Skeletal muscle tissue (tissue), 4 donors: Measurements from ENCODE around the gene C20orf144. TPM values are rescaled to one million over a fixed set of nuclear protein-coding genes. Genes with fewer than 3 reads are reported as not detected.
"Not testable (repeated sequence)": the region's sequence is repeated elsewhere in the genome, so short reads cannot be mapped to it uniquely, and the experiment has no call there.

Source experiments
- H3K27ac ChIP-seq: one replicate; pipeline ENCODE4 v1.7.0; 2013; ENCODE audit warnings: mild to moderate bottlenecking, low read depth, low read length, inconsistent platforms
- H3K27me3 ChIP-seq, 3 donors: one replicate each; pipeline ENCODE4 v1.7.0; 2013; ENCODE audit warnings: low read length in 3 of 3; ENCODE audit not compliant: control insufficient read depth in 3 of 3, insufficient read depth in 3 of 3
- H3K36me3 ChIP-seq, 3 donors: one replicate each; pipeline ENCODE4 v1.7.0; 2013; ENCODE audit warnings: low read length in 3 of 3; ENCODE audit not compliant: control insufficient read depth in 3 of 3, insufficient read depth in 3 of 3
- H3K4me1 ChIP-seq, 3 donors: one replicate each; pipeline ENCODE4 v1.7.0; 2013; ENCODE audit warnings: low read length in 3 of 3, mild to moderate bottlenecking in 3 of 3; ENCODE audit not compliant: control insufficient read depth in 3 of 3, insufficient read depth in 3 of 3
- H3K4me3 ChIP-seq, 3 donors: one replicate each; pipeline ENCODE4 v1.7.0; 2013; ENCODE audit warnings: low read length in 3 of 3
- H3K9ac ChIP-seq, 3 donors: one replicate each; pipeline ENCODE4 v1.7.0; 2013; ENCODE audit warnings: low read length in 3 of 3, mild to moderate bottlenecking in 3 of 3, moderate library complexity in 2 of 3, low read depth in 1 of 3
- H3K9me3 ChIP-seq, 3 donors: one replicate each; pipeline ENCODE4 v1.7.0; 2013; ENCODE audit warnings: low read length in 3 of 3; ENCODE audit not compliant: control insufficient read depth in 3 of 3
- total RNA-seq: library from RNA; depleted of rRNA; stranded (reverse); fragments of >200 nt; gene quantifications from one replicate; pipeline ENCODE4 v1.2.3, GENCODE V29; 2014
- donor health status: Osteomylitis.

Gene C20orf144
- total RNA-seq = not detected

GRCh38 chr20:33662172-33662571, at the start of gene C20orf144:
Gene C20orf144 (plus strand): TSS chr20:33662327. CDS start chr20:33662346, 19 bp downstream.
- peak within 1 kb of the TSS; percentile 58 for H3K27ac ChIP-seq

GRCh38 chr20:33621717-33622400, 40.3 kb upstream of the C20orf144 start:
- H3K9me3 ChIP-seq = no peaks in the 10 kb centered on the region
- H3K27me3 ChIP-seq = no peaks in the 10 kb centered on the region
- H3K27ac ChIP-seq = no peak overlapping the region
- H3K36me3 ChIP-seq = peaks cover 19 to 35% (median 29%) of the 10 kb centered on the region in 3 donors
- H3K9ac ChIP-seq = no peak overlapping the region
- H3K4me3 ChIP-seq = no peak overlapping the region
- no peaks in the 10 kb centered on the region for H3K4me1 ChIP-seq

More at GRCh38 chr20:33662172-33662571, at the start of gene C20orf144:
- Histone ChIP-seq H3K4me1 (peaks cover 26 to 35% (median 27%) of the 10 kb centered on the region in 3 donors), H3K36me3 (peaks cover 30 to 35% (median 31%) of the 10 kb centered on the region in 3 donors), H3K4me3 (peak within 1 kb of the TSS; percentile 75 to 81 (median 77)), H3K27me3 (no peaks in the 10 kb centered on the region), H3K9me3 (no peaks in the 10 kb centered on the region), H3K9ac (peak within 1 kb of the TSS; percentile 20 to 89 (median 71))

GRCh38 chr20:33622705-33623365, 39.3 kb upstream of the C20orf144 start:
- H3K9me3 ChIP-seq = no peaks in the 10 kb centered on the region
- peaks cover 22 to 40% (median 29%) of the 10 kb centered on the region in 3 donors for H3K36me3 ChIP-seq
- no peaks in the 10 kb centered on the region for H3K4me1 ChIP-seq

GRCh38 chr20:33624399-33624798, 37.7 kb upstream of the C20orf144 start:
- Histone ChIP-seq H3K9me3 (no peaks in the 10 kb centered on the region), H3K27me3 (no peaks in the 10 kb centered on the region), H3K9ac (no peak overlapping the region), H3K36me3 (peaks cover 23 to 53% (median 35%) of the 10 kb centered on the region in 3 donors), H3K4me1 (no peaks in the 10 kb centered on the region), H3K27ac (no peak overlapping the region), H3K4me3 (no peak overlapping the region)

More at GRCh38 chr20:33622705-33623365, 39.3 kb upstream of the C20orf144 start:
- Histone ChIP-seq H3K27me3 (no peaks in the 10 kb centered on the region), H3K4me3 (no peak overlapping the region), H3K9ac (no peak overlapping the region), H3K27ac (no peak overlapping the region)

- Histone ChIP-seq H3K27me3 (no peaks in the 10 kb centered on the region), H3K4me3 (no peak overlapping the region), H3K9ac (no peak overlapping the region), H3K27ac (no peak overlapping the region), H3K9me3 (no peaks in the 10 kb centered on the region), H3K36me3 (peaks cover 30 to 64% (median 46%) of the 10 kb centered on the region in 3 donors), H3K4me1 (no peaks in the 10 kb centered on the region)
Measured at GRCh38 chr20:33626190-33626589, 35.9 kb upstream of the C20orf144 start.

GRCh38 chr20:33627577-33628216, 34.4 kb upstream of the C20orf144 start:
- Histone ChIP-seq H3K9ac (no peak overlapping the region), H3K27me3 (no peaks in the 10 kb centered on the region), H3K9me3 (no peaks in the 10 kb centered on the region), H3K27ac (no peak overlapping the region), H3K4me1 (no peaks in the 10 kb centered on the region), H3K4me3 (no peak overlapping the region), H3K36me3 (peaks cover 34 to 67% (median 50%) of the 10 kb centered on the region in 3 donors)

- Histone ChIP-seq H3K9ac (no peak overlapping the region), H3K27ac (no peak overlapping the region), H3K4me1 (no peaks in the 10 kb centered on the region), H3K4me3 (no peak overlapping the region), H3K27me3 (no peaks in the 10 kb centered on the region), H3K9me3 (no peaks in the 10 kb centered on the region), H3K36me3 (peaks cover 32 to 60% (median 46%) of the 10 kb centered on the region in 3 donors)
Measured at GRCh38 chr20:33629533-33629932, 32.6 kb upstream of the C20orf144 start.

GRCh38 chr20:33629979-33630378, 32.1 kb upstream of the C20orf144 start:
- H3K36me3 ChIP-seq = peaks cover 28 to 55% (median 45%) of the 10 kb centered on the region in 3 donors
- H3K9ac ChIP-seq = no peak overlapping the region
- H3K4me3 ChIP-seq = no peak overlapping the region
- H3K27me3 ChIP-seq = no peaks in the 10 kb centered on the region
- H3K4me1 ChIP-seq = no peaks in the 10 kb centered on the region
- no peak overlapping the region for H3K27ac ChIP-seq
- no peaks in the 10 kb centered on the region for H3K9me3 ChIP-seq

- Histone ChIP-seq H3K9me3 (no peaks in the 10 kb centered on the region), H3K36me3 (peaks cover 25 to 50% (median 44%) of the 10 kb centered on the region in 3 donors), H3K4me1 (peaks cover 0 to 3% (median 0%) of the 10 kb centered on the region in 3 donors), H3K9ac (no peak overlapping the region), H3K4me3 (no peak overlapping the region), H3K27ac (no peak overlapping the region), H3K27me3 (no peaks in the 10 kb centered on the region)
Measured at GRCh38 chr20:33630507-33630906, 31.6 kb upstream of the C20orf144 start.

- H3K4me1 ChIP-seq = not testable (repeated sequence)
Measured at GRCh38 chr20:33631910-33632309, 30.2 kb upstream of the C20orf144 start.

More at GRCh38 chr20:33631910-33632309, 30.2 kb upstream of the C20orf144 start:
- H3K27ac ChIP-seq, H3K27me3 ChIP-seq, H3K9me3 ChIP-seq, H3K4me3 ChIP-seq, H3K9ac ChIP-seq: not testable (repeated sequence)
- peaks cover 20 to 49% (median 38%) of the 10 kb centered on the region in 3 donors for H3K36me3 ChIP-seq
